HG03575 (cell line): ENCODE data around the gene TNIK.

Experiments
- ATAC-seq: cut with Tn5 transposase; IDR thresholded peaks from one replicate; pipeline ENCODE4 v1.9.1; 2021; ENCODE audit not compliant: unreplicated experiment, insufficient number of reproducible peaks, low FRiP score; ENCODE audit errors: extremely low read depth

Gene TNIK

GRCh38 chr3:171333784-171334464, 126.3 kb downstream of the TNIK start:
- no peak for ATAC-seq

GRCh38 chr3:171330938-171331337, 129.3 kb downstream of the TNIK start:
- no peak for ATAC-seq

- ATAC-seq = no peak
Measured at GRCh38 chr3:171329746-171330145, 130.5 kb downstream of the TNIK start.

- no peak for ATAC-seq
Measured at GRCh38 chr3:171328419-171329082, 131.7 kb downstream of the TNIK start.

DNA sequence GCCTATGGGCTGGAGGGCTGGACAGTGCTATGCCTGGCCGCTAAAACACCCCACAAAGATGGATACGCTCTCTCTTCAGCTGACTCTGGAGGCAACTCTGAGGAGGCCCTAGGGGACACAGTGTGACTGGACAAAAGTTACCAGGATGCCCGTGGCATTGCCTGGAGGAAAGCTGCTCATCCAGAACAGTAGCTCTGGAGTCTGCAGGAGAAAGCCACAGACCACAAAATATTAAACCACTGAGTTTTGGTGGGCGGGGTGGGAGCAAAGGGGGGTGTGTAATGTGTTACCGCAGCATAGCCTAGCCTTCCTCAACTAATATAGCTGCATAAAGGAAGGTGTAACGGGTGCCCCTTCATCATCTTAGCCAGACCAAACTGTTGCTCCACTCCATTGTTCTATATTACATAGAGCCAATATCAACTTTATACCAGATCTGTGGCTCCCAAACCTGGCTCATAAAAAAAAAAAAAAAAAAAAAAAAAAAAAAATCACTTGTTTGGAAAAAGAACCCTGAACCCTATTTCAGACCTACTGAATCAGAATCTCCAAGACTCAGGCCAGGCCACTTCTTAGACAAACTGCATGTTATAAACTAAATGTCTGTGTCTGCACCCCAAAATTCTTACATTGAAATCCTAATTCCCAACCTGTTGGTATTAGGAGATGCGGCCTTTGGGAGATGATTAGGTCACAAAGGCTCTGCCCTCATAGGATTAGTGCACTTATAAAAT, 132.6 kb downstream of the TNIK start:
- no peak for ATAC-seq

DNA sequence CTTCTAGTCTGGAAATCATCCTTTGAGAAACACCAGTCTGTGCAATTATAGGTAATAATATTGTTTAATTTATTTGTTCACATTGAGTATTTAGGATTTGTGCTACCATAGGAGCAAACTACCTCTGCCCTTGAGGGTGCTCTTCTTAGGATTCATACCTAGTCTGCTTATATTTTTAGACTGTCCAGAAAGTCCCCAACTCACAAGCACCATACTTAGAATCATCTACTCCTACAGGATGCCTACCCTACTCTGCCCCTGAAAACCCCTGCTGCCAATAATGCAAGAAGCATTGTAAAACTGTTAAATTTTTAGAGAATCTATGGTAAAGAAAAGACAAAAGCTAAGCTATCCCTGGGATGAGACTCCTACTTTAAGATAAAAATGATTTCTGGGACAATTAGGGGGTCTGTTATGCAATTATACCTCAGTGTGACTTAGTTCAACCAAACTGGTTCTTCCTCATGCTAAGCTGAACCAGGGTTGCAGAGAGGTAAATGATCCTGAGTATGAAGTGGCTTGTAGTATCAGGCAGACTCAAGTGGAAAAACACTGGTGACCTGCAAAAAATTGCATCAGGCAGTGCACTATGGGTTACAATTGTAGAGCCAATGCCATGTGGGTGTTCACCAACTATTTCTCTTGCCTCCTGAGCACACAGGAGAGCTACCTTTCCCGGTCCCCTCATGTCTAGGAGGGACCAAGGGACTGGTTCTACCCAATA, 133.3 kb downstream of the TNIK start:
- no peak for ATAC-seq

- ATAC-seq = no peak
Measured at GRCh38 chr3:171323938-171324536, 136.2 kb downstream of the TNIK start.

DNA sequence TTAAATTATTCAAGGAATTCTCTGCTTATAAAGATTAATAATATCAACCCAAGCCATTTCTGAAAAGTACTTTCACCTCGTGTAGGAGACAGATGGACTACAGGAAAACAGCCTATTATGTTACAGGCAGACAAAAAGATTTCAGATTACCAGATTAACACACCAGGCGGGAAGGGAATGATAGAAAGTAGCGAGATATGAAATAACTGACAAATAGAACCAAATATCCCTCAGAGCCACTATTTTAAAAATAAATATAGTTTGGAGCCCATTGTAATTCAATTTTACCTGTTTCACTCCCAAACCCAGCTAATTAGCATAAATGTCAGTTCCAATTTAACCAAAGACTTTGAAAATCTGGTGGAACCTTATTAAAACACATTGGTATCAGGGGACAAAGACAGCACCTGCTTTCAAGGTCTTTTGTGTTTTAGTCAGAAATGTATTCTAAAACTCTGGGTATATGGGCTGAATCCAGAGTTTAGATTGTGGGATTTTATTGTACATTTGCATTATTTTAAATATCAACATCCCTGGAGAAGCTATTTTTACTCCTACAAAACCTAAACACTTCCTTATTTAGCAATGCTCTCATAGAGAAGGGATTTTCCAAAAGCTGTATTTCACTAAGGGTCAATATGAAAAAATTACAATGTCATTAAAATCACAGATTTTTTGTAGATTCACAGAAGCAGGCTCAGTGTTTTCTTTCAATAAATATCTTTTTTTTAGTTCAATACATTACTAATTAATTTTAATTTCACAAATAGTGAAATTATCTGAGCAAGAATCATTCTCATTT, 138.4 kb downstream of the TNIK start:
- ATAC-seq = no peak

GRCh38 chr3:171320750-171321558, 139.3 kb downstream of the TNIK start:
- no peak for ATAC-seq

DNA sequence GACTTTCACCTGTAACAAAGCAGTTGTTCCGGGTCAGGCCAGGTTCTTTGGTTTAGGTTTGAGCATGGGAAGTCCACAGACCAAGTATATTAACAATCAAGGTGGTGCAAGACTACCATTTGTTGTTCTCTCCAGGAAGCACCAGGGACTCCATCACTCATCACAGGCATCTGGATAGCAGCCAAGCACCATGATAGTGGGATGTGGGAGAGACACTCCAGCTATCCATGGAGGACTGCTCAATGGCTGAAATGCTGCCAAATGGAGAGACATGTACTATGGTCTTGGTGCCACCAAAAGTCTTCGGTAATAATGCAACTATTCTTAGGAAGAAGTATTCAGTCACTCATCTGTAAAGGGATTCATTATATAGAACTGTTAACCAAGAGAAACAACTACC, 143.0 kb downstream of the TNIK start:
- ATAC-seq = no peak

- ATAC-seq = no peak
Measured at GRCh38 chr3:171315919-171316318, 144.3 kb downstream of the TNIK start.

- no peak for ATAC-seq
Measured at GRCh38 chr3:171315101-171315500, 145.1 kb downstream of the TNIK start.

- no peak for ATAC-seq
Measured at GRCh38 chr3:171314341-171314740, 145.9 kb downstream of the TNIK start.

GRCh38 chr3:171313702-171314101, 146.5 kb downstream of the TNIK start:
- ATAC-seq = no peak

DNA sequence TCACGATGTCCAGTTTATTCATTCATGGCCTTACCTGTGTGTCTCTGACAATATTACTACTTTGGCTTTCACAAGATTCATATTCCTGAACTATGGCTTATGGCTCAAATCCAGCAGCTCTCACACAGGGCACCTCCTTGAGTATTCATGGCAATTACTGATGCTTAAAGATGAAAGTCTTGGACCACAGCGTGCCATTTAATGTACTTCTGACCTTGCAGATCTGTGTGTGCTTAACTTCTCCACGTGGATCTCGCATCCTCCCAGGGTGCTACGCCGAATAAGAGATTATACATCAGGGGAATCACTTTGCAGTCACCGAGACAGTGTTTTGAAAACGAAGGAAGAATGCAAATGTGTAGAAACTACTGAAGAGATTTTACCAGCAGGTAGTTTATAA, 147.5 kb downstream of the TNIK start:
- no peak for ATAC-seq

DNA sequence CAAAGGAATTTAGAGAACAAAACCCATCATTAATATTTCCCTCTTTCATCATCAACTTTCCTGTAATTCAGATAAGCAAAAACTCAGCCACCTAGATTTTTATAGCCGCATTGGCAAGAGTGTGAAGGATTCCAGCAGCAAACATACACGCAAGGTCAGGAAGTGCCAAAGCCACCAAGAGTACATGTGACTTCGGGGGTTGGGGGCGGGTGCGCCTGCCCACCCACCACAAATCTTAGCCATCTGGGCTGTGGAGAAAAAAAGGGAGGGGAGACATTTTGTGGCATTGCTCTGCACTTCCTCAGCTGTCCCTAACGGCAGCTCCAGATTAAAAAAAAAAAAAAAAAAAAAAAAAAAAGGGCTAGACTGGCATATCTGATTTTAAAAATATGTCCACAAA, 148.4 kb downstream of the TNIK start:
- no peak for ATAC-seq

DNA sequence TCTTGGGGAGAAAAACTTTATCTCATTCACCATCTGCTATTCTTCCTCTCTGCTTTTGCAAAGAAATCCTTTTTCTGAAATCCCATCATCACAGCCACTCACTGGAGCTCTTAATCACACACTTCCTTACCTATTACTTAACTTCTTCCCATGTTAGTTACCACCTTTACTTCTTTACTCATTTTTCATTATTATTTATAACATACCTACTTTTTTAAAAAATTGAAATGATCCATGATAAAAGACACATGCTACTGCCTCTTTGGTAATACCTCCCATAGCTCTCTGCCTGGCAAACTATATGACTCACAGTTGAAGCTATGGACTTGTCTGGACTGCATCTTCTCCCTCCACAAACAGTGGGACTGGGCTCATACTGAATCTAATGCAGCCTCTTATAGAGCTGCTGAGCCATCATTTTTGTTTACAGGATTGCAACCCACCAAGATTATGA, 150.3 kb downstream of the TNIK start:
- ATAC-seq = no peak

GRCh38 chr3:171307988-171308387, 152.2 kb downstream of the TNIK start:
- no peak for ATAC-seq
